HG03575 (cell line): ENCODE results near the gene CFP.

Experiments
- ATAC-seq: cut with Tn5 transposase; IDR thresholded peaks from one replicate; pipeline ENCODE4 v1.9.1; 2021; ENCODE audit not compliant: unreplicated experiment, insufficient number of reproducible peaks, low FRiP score; ENCODE audit errors: extremely low read depth

Gene CFP

GRCh38 chrX:47644557-47645091, 14.9 kb upstream of the CFP start:
- ATAC-seq: no peak

- ATAC-seq: no peak
These were observed 14.2 kb upstream of the CFP start for GRCh38 chrX:47643926-47644325.

GRCh38 chrX:47638816-47639215, 9.1 kb upstream of the CFP start:
- ATAC-seq: no peak

- no peak for ATAC-seq
These were observed 7.9 kb upstream of the CFP start for GRCh38 chrX:47637546-47638195.

- no peak for ATAC-seq
These were observed 5.3 kb upstream of the CFP start for GRCh38 chrX:47634871-47635575.

- no peak for ATAC-seq
These were observed 4.2 kb upstream of the CFP start for GRCh38 chrX:47633689-47634590.

- ATAC-seq: no peak
These were observed 2.9 kb upstream of the CFP start for GRCh38 chrX:47632666-47633065.

- no peak for ATAC-seq
These were observed 1.9 kb upstream of the CFP start for GRCh38 chrX:47631676-47632075.

- no peak for ATAC-seq
These were observed 748 bp downstream of the CFP start for GRCh38 chrX:47628982-47629381.

GRCh38 chrX:47625365-47625764, 4.4 kb downstream of the CFP start:
- no peak for ATAC-seq

GRCh38 chrX:47623540-47624027, 6.1 kb downstream of the CFP start:
- ATAC-seq: no peak

- no peak for ATAC-seq
These were observed 7.9 kb downstream of the CFP start for GRCh38 chrX:47621851-47622250.

- no peak for ATAC-seq
These were observed 9.4 kb downstream of the CFP start for GRCh38 chrX:47620303-47620685.

GRCh38 chrX:47619486-47620302, 10.0 kb downstream of the CFP start, which contains the start of gene SYN1:
Gene SYN1, minus strand, starts transcription at chrX:47619857. Its CDS starts 129 bp downstream, at chrX:47619728.
- no peak for ATAC-seq

- no peak for ATAC-seq
These were observed 10.7 kb downstream of the CFP start for GRCh38 chrX:47618923-47619485.

GRCh38 chrX:47614618-47615017, 15.1 kb downstream of the CFP start:
- no peak for ATAC-seq

- ATAC-seq: no peak
These were observed 16.6 kb downstream of the CFP start for GRCh38 chrX:47613082-47613481.

- no peak for ATAC-seq
These were observed 17.3 kb downstream of the CFP start for GRCh38 chrX:47612418-47612817.
